NCI-H510A treated with DMSO at 0.1 percent for 48 hours (cell line): ENCODE data around the gene SHPK.

Experiments
- DNase-seq: peaks from one replicate; lab custom pipeline; 2025; lab: John Stamatoyannopoulos, UW

SHPK gene

DNA sequence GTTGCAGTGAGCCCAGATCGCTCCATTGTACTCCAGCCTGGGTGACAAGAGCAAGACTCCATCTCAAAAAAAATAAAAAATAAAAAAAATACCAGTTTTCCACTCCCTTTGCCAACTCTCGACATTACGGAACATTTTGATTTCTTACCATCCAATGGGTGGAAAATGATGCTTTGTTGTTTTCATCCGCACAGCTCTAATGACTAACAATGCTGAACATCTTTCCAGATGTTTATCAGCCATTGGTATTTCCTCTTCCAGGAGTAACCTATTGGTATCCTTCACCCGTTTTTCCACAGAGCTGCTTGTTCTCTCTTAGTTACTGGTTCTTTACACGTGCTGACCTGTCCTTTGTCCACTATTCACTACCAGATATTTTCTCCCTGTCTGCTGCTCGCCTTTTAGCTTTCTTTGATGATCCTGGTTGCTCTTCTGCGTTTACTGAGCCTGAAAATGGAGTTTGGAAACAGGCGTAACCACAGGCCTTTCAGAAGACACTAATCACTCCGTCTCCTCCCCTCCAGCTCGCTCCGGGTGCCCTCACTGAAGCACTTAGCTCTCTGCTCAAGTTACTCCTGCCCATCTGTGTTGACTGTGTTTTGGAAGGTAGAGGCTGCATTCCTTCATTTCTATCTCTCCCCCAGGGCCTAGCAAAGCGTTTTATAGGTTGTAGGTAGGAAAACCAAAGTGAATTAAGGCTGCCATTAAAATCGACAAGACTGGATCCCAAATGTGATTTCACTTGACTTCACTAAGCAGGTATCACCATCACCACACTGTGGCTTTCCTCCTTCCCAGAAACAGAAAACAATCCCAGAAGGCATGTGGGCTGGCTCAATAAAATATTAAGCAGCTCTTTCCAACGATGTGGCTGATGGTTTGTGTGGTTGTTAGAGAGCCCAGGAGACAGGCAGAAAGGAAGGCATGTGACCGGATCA, 8.9 kb downstream of the SHPK start:
- no peak for DNase-seq

DNA sequence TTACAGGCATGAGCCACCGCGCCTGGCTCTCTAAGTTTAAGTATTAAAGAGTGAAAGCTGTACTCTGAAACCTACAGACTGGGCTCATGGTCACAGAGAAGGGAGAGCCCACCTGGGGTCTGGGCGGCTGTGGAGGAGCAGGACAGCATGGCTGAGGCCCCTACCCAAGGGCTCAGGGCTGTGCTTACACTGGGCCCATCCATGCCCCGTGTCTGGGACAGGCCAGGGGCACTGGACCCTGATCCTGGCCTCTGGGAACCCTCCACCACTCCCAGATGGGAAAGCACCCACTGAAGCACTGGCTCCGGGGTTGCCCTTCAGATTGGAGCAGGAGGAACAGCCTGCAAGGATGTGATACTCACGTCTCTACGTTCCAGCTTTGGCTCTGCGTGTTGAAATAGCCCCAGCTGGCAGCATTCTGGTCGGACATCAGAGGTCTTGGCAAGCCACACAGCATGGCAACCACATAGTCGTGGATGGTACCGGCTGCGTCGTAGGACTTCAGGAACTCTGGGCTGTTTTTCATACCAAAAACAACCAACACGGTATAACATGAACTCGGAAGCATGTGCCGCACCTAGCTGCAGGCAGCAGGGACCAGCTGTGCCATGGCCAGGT, 13.0 kb downstream of the SHPK start:
- DNase-seq = no peak

DNA sequence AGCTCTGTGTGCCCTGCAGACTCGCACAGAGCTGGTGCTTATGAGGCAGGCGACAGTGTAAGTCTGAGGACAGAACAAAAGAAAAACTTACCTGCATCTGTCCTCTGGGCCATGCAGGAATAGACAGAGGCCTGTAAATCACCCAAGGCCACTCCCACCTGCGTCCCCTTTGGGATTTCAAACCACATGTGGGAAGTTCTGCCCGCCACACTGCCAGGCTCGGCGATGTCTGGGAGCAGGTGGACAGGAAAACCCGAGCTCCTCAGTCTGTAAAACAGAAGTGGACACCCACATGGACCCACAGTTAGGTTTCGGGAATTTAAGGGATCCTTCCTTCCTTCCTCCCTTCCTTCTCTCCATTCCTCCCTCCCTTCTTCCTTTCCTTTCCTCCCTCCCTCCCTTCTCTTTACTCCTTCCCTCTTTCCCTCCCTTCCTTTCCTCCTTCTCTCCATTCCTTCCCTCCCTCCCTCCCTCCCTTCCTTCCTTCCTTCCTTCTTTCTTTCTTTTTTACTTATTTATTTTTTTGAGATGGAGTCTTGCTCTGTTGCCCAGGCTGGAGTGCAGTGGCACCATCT, 14.8 kb downstream of the SHPK start:
- DNase-seq = no peak

DNA sequence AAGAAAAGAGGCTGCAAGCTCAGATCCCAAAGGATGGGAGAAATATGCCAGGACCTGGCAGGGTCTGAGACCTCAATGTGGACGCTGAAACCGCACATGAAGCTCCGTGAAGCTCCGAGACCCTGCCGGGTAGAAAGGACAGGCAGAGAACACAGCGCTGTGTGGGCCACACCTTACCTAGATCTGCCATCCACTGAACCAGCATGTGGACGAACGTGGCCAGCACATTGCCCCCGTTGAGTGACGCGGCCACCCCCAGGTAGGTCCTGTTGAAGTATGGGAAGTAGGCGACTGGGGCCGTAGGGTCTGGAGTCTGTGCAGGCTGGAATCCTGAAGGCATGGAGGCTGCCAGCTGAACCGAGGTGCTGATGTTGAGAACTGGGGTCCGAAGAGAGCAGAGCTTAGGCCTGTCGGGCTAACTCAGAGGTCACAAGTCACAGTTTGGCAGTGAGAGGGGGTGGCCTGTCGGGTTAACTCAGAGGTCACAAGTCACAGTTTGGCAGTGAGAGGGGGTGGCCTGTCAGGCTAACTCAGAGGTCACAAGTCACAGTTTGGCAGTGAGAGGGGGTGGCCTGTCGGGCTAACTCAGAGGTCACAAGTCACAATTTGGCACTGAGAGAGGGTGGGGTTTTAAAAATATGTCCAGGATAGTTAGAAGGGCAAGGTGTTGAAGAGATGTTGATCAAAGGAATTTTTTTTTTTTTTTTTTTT, 20.7 kb downstream of the SHPK start:
- DNase-seq = no peak

DNA sequence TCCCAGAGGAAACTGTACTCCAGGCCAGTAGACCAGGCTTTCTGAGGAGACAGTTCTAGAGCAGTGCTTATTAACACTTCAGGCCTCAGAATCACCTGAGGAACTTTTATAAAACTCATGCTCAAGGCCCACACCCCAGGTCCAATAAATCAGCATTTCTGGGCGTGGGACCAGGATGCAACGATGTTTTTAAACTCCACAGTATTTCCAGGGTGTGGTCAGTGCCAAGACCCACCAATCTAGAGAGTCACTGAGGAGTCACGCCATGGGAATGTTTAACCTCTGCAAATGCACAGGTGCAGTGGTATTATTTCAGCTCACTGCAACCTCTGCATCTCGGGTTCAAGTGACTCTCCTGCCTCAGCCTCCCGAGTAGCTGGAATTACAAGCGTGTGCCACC, 22.9 kb downstream of the SHPK start:
- DNase-seq = no peak

DNA sequence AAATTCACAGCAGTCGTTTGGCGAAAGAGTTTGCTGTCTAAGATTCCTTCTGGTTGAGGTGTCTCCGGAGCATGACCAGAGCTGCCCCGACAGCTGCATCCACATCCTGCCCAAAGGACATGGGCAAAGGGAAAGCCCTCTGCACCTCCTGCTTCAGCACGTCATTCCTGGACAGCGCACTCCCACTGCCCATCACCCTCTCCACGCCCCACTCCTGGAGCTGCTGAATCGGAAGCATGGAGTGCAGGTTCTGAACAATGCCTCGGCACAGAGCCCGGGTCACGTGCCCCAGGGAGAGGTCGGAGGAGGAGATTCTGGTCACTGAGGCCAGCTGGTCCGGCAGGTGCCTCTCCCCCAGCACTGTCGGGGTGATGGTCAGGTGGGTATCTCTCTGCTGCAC, 25.5 kb downstream of the SHPK start:
- DNase-seq = no peak

DNA sequence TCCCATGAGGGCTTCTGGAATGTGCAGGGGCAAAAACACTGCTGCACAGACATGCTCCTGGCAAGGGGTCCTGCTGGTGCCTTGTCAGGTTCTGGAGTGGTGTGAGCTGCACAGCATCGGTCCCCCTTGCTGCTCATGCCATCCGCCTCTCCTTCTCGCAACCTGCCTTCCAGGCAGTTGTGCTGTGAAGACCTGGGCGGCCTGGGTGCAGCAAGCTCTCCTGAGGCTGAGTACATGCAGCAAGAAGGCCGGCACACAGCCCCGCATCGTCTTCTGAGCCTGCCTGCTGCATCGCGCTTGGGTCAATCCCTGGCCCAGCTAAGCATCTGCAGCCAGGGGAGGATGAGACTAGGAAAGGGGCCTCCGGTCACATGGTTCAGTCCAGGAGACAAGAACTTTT, 26.4 kb downstream of the SHPK start:
- no peak for DNase-seq

DNA sequence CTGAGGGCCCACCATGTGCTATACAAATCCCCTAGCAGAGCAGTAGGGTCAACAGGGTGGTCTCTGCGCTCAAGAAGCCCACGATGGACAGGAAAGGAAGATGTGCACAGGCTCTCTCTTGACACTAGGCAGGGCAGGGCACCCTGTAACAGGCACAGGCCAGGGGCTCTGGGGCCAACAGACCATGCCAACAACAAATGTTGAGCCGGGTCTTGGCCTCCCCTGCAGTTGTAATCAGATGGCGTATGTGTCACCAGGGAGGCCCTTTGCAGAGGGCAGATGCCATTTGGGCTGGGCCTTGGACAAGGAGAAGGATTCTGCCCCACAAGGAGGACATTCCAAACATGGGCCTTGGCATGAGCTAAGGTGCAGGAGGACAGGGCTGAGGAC, 32.2 kb downstream of the SHPK start:
- no peak for DNase-seq

DNA sequence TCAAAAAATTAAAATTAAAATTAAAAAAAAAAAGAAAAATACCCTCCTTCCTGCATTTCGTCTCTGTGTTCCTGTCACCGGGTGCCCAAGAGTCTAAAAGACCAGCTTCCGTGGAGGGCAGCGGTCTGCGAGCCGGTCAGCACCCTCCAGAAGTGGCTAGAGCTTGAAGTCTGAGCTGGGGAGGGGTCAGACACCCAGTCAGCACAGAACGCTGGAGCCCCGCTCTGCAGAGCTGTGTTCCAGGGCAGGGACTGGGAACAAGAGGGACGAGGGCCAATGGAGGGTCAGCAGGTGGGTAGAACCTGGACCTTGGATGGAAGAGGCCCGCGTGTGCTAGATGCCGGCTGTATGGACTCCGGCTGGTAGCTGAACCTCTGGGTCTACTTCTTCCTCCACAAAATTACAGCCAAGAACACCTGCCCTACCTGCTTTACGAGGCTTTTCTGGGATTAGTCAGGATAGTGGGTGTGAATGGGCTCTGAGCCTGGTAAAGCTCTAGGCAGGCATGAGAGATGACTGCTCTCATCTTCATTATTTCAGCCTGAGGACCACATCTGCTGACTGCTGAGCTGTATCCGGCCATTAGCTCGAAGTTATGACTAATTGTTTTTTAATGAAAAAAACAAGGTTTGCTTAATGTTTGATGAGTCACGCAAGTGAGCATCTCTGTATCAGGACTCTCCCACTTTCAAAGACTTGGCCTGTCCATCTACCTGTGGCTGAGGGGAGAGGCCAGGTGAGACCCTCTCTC, 32.8 kb downstream of the SHPK start:
- no peak for DNase-seq

DNA sequence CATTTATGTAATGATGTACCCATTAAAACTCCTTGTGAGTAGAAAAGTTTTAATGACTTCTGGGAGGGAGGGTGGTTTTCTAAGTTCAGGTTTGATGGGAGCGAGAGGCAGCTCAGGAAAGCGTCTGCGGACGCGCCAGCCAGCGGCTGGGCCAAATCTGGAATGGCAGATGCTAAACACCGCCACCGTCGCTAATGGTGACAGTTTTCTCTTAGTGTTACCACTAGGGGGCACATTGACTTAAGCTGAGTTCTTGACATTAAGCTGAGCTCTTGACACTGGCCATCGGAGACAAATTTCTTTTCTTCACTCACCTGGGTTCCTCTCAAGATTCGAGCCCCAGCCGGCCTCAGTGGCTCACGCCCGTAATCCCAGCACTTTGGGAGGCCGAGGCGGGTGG, 33.6 kb downstream of the SHPK start:
- DNase-seq = no peak

DNA sequence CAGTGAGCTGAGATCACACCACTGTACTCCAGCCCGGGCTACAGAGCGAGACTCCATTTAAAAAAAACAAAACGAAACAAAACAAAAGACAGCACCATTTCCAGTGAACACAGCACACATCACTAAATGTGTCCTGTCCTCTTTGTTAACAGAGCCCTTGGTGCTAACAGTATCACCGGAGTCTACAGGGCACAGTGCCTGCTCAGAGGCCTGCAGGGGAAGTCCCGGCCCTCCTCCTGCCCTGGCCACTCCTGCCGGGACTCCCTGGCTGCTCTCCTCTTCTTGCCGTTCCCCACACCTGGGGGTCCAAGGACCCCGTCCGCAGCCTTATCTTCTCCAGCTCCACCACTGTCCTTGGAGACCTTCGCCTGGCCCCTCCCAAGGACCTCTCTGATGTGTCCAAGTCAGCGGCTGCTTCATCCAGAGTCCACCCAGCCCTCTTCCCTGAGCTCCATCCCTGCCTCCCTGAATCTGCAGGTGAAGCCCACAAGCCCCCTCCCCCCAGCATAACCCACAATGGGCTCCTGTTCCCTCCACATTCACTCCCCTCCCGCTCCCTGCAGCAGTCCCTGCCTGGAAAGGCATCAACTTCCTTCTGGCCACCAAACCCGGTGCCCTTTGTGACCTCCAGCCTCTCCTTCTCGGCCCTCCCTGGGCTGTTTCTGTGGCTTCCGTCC, 35.4 kb downstream of the SHPK start:
- no peak for DNase-seq

DNA sequence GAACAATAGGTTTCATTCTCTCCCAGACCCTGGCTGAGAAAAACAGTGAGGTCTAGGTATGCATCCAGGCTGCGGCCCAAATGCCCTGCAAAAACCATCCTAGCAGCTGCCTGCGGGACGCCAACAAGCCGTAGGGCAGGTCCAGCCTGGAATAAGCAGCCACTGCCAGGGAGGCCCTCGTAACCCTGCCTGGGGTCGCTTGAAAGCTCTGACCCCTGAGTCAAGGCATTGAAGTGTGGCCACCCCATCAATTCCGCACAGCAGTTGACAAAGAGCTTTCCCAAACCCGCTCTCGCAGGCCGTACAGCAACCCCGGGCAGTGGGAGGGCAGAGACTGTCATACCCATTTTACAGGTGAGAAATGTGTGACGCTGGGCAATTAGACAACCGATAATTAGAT, 38.0 kb downstream of the SHPK start:
- no peak for DNase-seq

DNA sequence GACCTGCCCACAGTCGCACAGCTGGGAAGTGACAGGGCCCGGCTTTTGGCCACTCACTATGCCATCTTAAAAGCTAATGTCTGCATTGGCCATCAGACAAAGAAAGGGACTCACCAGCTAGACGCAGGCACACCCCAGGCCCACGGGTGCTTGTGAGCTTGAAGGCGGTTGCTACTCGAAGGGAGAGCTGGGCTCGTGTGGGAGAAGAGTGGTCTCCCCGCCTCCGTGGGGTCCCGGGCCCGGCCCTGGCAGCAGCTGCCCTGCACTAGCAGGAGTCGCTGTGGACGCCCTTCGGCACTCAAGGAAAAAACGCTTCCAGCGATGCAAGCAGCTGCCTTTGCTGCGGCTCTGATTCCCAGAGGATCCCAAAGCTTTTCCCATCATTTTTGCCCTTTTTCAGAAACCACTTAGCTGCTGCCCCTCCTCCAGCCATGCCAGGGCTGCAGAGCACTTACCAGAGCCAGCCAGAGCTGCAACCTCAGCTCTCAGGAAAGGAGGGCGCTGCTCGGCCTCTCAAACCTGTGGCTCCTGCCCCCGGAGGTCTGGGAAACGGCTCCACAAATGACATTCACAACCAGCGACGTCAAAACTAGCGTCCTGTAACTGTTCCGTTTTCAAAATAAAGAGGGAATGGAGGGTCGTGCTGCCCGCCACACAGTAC, 39.1 kb downstream of the SHPK start:
- DNase-seq = no peak

DNA sequence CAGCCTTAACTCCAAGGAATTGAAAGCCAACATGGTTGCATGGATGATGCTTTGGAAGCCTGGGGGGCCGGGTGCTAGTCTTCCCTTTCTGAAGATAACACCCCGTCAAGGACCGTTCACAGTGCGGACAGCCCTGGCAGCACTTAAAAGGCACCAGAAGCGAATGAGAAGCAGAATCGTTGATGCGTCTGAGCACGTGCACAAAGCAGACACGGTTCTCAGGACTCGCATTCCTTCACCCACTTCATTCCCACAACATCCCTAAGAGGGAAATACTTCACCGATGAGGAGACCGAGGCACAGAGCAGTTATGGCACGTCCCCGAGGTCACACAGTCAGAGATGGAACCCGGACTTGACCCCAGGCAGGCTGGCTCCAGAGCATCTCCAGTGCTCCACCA, 41.1 kb downstream of the SHPK start:
- DNase-seq = no peak

DNA sequence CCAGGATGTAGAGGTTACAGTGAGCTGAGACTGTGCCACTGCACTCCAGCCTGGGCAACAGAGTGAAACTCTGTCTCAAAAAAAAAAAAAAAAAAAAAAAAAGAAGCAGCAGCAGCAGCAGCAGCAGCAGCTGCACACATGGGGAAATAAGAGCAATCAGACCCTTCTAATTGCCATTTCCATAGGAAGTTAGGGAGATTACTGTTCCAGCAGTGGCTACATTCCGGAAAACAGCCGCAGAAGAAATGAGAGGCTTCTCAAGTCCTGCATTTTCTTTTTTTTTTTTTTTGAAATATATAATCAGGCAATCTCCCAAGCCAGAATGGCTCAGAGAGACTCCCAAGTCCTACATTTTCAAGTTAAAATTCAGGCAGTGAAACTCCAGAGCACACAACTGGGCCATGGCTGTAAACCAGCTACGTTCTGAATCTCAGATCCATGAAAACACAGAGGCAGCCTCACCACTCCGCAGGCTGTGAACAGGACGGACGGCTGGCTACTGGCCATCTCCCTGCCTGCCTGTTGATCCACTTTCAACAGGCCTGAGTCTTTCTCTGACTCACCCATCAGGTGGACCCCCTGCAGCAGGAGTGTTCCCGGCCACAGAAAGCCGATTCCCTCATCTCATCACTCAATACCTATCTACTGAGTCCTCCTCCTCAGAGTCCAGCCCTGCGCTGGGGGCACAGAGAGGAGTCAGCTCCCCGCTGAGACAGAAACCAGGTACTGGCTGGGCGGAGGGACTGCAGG, 41.8 kb downstream of the SHPK start:
- no peak for DNase-seq

DNA sequence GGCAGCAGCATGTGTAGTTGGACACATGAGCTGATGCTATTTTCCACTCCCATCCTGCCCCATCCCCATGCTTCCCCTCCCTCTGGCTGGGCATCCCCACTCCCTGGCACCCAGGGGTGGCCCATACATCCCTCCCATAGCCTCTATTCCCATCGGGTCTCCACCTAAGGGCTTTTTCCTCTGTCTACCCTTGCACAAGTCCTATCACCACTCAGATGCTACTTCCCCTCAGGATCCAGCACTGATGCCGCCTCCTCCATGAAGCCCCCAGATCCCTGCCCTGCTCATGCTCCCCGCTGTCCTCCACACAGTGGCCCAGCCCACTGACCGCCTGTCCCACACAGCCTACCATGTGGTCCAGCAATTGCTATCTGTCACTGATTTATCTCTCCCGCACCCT, 42.7 kb downstream of the SHPK start:
- DNase-seq = no peak

DNA sequence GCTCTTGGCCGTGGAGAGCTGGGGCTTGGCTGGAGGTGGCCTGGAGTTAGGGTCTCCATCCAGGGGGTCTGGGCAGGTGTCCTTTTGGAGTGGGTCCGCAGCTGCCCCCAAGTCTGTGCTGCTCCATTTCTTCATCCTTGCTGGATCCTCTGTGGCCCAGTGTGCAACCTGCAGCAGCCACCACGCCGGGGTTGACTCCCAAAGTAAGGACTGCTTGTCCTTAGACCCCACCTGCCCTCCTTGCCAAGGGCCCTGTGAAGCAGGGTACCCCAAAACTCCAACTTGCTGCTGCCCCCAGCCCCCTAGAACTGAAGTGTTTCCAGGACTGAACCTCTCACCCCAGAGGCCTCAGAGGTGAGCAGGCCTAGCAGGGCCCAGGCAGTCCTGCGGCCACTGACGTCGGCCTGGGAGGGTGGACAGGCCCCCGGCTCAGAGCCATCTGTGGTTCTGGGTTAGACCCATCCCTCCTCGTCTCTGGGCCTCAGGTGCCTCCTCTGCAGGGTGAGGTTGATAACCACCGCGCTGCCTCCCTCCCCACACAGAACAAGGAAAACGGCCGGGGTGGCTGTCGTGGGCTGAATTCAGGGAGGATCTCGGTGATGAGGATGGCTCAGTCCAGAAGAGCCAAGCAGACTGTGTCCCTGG, 43.7 kb downstream of the SHPK start:
- no peak for DNase-seq

DNA sequence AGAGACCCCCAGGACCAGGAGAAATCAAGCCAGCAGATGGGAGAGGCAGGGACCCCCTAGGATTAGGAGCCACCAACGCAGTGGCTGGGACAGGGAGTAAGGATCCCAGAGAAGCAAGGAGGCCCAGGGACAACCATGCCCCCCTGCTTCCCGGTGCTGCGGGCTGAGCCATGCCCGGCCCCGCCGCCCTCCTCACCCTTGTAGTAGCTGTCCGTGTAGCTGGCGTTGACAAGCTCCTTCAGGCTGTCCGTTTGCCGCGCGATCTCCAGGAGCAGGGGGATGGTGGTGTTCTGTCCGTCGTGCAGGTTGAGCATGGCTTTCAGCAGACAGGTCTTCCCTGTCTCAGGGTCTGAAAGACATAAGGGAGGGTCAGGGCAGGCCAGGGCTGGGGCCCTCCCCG, 45.3 kb downstream of the SHPK start:
- no peak for DNase-seq

DNA sequence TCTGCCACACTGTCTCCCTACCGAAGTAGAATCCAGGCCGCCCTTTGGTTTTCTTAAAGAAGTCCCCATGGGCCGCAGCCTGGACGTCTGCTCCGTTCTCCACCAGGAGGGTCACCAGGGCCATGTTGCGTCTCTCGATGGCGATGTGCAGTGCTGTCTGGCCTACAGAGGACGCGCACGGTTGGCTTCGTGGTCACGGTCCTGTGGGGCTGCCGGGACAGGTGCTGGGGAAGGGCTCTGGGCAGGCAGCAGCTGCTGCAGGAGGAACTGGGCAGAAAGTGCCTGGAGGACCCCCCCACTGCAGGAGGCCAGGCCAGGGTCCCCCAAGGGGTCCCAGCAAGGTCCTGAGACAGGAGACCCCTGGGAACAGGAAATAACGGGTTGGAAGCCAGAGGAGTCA, 45.8 kb downstream of the SHPK start:
- no peak for DNase-seq

DNA sequence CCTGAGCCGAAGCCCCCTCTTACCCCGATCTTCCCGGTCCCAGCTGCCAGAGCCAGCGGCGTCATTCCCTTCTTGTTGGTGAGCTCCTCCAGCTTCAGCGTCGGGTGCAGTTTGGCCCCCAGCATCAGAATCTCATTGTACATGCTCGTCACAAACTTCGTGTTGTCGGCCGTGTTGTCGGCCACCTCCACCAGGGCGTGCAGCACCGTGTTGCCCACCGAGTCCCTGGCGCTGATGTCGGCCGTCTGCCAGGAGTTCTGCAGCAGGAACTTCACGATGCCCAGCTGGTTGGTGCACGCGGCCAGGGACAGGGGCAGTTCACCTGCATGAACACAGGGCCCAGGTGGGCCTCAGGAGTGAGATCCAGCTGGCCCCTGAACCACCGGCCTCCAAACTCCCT, 46.3 kb downstream of the SHPK start:
- DNase-seq = no peak
